Neural cell (in vitro differentiated cells): ENCODE data around the gene PFKP. TPM values are rescaled to one million over a fixed set of nuclear protein-coding genes. Genes with fewer than 3 reads are reported as not detected.

ENCODE experiments used
- H2AFZ ChIP-seq: fragments of 200-600, 300-800 bp; sonication (generic), shearing (Covaris generic); 2 replicates; pipeline ENCODE4 v1.6.0; 2014; ENCODE audit warnings: low read depth, mild to moderate bottlenecking, antibody characterized with exemption, low read length, moderate library complexity
- H3F3A ChIP-seq: fragments of 200-600 bp; shearing (Covaris generic); 2 replicates; pipeline ENCODE4 v1.6.1; 2016; ENCODE audit warnings: mild to moderate bottlenecking, moderate library complexity, mixed read lengths, antibody characterized with exemption, low read length; ENCODE audit not compliant: insufficient read depth, poor library complexity, severe bottlenecking
- H3K27ac ChIP-seq: fragments of 200-600, 300-800 bp; sonication (generic), shearing (Covaris generic); 2 replicates; pipeline ENCODE4 v1.5.1; 2014; ENCODE audit warnings: mild to moderate bottlenecking, low read length, moderate library complexity
- H3K27me3 ChIP-seq: fragments of 300-800, 200-600 bp; sonication (generic), shearing (Covaris generic); 2 replicates; pipeline ENCODE4 v1.6.0; 2014; ENCODE audit warnings: mild to moderate bottlenecking, low read depth, low read length, moderate library complexity; ENCODE audit not compliant: insufficient read depth
- H3K36me3 ChIP-seq: fragments of 300-800, 200-600 bp; sonication (generic), shearing (Covaris generic); 2 replicates; pipeline ENCODE4 v1.5.1; 2014; ENCODE audit warnings: mild to moderate bottlenecking, antibody characterized with exemption, low read length, moderate library complexity; ENCODE audit not compliant: insufficient read depth
- H3K4me2 ChIP-seq: fragments of 300-800, 200-600 bp; sonication (generic), shearing (Covaris generic); 2 replicates; pipeline ENCODE4 v1.6.0; 2014; ENCODE audit warnings: mild to moderate bottlenecking, low read length
- H3K4me3 ChIP-seq: fragments of 300-800, 200-600 bp; sonication (generic), shearing (Covaris generic); 2 replicates; pipeline ENCODE4 v1.5.1; 2014; ENCODE audit warnings: mild to moderate bottlenecking, low read length, moderate library complexity
- H3K79me2 ChIP-seq: fragments of 200-600 bp; shearing (Covaris generic); replicated peaks from 2 replicates; pipeline ENCODE4 v1.6.0; 2014; ENCODE audit warnings: mild to moderate bottlenecking, low read length, moderate library complexity; ENCODE audit not compliant: insufficient read depth
- H3K9ac ChIP-seq: fragments of 300-800, 200-600 bp; sonication (generic), shearing (Covaris generic); 2 replicates; pipeline ENCODE4 v1.6.1; 2016; ENCODE audit warnings: mild to moderate bottlenecking, low read length, mixed read lengths
- H3K9me2 ChIP-seq: fragments of 200-600 bp; shearing (Covaris generic); 2 replicates; pipeline ENCODE4 v1.6.1; 2016; ENCODE audit warnings: mild to moderate bottlenecking, low read length, mixed read lengths; ENCODE audit not compliant: insufficient read depth
- H3K9me3 ChIP-seq: fragments of 200-600, 300-800 bp; sonication (generic), shearing (Covaris generic); 2 replicates; pipeline ENCODE4 v1.6.1; 2016; ENCODE audit warnings: mild to moderate bottlenecking, mixed run types, low read length, moderate library complexity, mixed read lengths
- H4K20me1 ChIP-seq: fragments of 200-600 bp; shearing (Covaris generic); 2 replicates; pipeline ENCODE4 v1.6.1; 2016; ENCODE audit warnings: mild to moderate bottlenecking, mixed run types; ENCODE audit not compliant: insufficient read depth
- EP300 ChIP-seq: fragments of 450-650 bp; conservative IDR thresholded peaks from 2 replicates; pipeline ENCODE4 v1.6.1; 2014; ENCODE audit warnings: antibody characterized with exemption, mild to moderate bottlenecking, moderate library complexity; ENCODE audit not compliant: poor library complexity, severe bottlenecking
- EZH2 ChIP-seq: fragments of 200-600, 300-800 bp; shearing (Covaris generic), sonication (generic); IDR thresholded peaks from 2 replicates; pipeline ENCODE4 v1.6.1; 2014; ENCODE audit warnings: antibody characterized with exemption, low read length, borderline replicate concordance, mild to moderate bottlenecking; ENCODE audit not compliant: insufficient read depth, poor library complexity, severe bottlenecking
- MXI1 ChIP-seq: fragments of 450-650 bp; conservative IDR thresholded peaks from 2 replicates; pipeline ENCODE4 v1.6.1; 2014; ENCODE audit warnings: antibody characterized with exemption, mild to moderate bottlenecking; ENCODE audit not compliant: poor library complexity, severe bottlenecking
- POLR2AphosphoS5 ChIP-seq: IDR thresholded peaks from 2 replicates; pipeline ENCODE4 v1.6.1; 2012
- RAD21 ChIP-seq: fragments of 450-650 bp; conservative IDR thresholded peaks from 2 replicates; pipeline ENCODE4 v1.6.1; 2014; ENCODE audit warnings: antibody characterized with exemption, mild to moderate bottlenecking, moderate library complexity
- REST ChIP-seq: IDR thresholded peaks from 2 replicates; pipeline ENCODE4 v1.6.1; 2012; ENCODE audit warnings: borderline replicate concordance
- SMC3 ChIP-seq: fragments of 450-650 bp; conservative IDR thresholded peaks from 2 replicates; pipeline ENCODE4 v1.6.1; 2014; ENCODE audit warnings: antibody characterized with exemption, mild to moderate bottlenecking, moderate library complexity; ENCODE audit not compliant: poor library complexity
- TAF1 ChIP-seq: IDR thresholded peaks from 2 replicates; pipeline ENCODE4 v1.6.1; 2012; ENCODE audit warnings: low read depth
- polyA plus RNA-seq: library from polyadenylated mRNA; depleted of rRNA; stranded (reverse); fragments of >200 nt; gene quantifications from 2 replicates; pipeline ENCODE4 v1.2.3, GENCODE V29; 2014
- TF ChIP-seq, protein P1 (sequence below): fragments of 450-650 bp; IDR thresholded peaks from 2 replicates; pipeline ENCODE4 v1.5.1; 2014; ENCODE audit warnings: antibody characterized with exemption, mild to moderate bottlenecking, moderate library complexity; ENCODE audit not compliant: poor library complexity, severe bottlenecking

PFKP gene
- polyA plus RNA-seq, 1 donor from 2014 or later, result 27.9 TPM

GRCh38 chr10:3067859-3068179 lies 471 bp downstream of the PFKP start:
- H3K79me2 ChIP-seq, result no peaks in the 10 kb centered on the region

DNA sequence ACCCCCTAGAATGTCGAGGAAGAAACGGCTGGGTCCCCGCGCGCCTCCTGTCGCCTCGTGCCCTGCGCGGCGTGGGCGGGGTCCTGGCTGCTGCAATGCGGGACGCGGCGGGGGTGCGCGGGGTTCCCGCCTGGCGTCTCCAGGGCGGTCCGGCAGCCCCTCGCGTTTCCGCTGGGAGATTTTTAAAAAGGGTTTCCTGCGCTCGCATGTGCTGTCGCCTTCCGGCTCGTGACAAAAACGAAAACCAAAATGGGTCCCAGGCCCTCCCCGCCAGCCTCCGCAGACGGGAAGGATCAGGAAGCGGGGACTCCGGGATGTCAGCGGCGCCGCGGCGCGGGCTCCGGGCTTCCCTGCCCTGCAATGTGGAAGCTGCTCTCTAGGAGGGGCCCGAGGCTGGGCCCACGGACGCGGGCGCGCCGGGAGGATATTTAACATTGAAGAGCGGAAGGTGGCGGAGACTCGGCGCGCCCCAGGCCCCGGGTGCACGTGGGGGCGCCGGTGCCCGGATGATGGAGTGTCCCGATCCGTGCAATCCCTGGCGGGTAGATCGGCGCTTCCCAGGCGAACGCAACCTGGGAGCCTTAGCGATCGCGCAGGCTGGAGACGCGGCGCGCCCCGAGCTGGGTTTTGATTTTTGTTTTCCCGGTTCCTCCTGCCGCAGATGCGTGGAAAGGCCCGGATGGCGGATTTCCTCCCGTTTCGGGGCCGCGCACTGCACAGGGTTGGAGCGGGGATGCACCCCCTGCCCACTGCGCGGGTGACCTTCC lies 1.0 kb downstream of the PFKP start:
- peak overlapping the region; percentile 82 for H3K9ac ChIP-seq
- peak overlapping the region; percentile 70 for H3K4me2 ChIP-seq
- peak overlapping the region; percentile 65 for H2AFZ ChIP-seq
- peak overlapping the region; percentile 84 for H3K4me3 ChIP-seq
- H3K36me3 ChIP-seq, result no peaks in the 10 kb centered on the region
- no peaks in the 10 kb centered on the region for H3F3A ChIP-seq
- peaks cover 36% of the 10 kb centered on the region for H3K27me3 ChIP-seq
- no peaks in the 10 kb centered on the region for H3K9me2 ChIP-seq
- H3K79me2 ChIP-seq, result no peaks in the 10 kb centered on the region
- peak overlapping the region; percentile 74 for H3K27ac ChIP-seq
- no peaks in the 10 kb centered on the region for H3K9me3 ChIP-seq
- no peak for TF ChIP-seq EZH2
- TF ChIP-seq REST, result peak; percentile 52
- peak; percentile 77 for TF ChIP-seq MXI1
- peak; percentile 17 for TF ChIP-seq POLR2AphosphoS5
- TF ChIP-seq, protein P1, sequence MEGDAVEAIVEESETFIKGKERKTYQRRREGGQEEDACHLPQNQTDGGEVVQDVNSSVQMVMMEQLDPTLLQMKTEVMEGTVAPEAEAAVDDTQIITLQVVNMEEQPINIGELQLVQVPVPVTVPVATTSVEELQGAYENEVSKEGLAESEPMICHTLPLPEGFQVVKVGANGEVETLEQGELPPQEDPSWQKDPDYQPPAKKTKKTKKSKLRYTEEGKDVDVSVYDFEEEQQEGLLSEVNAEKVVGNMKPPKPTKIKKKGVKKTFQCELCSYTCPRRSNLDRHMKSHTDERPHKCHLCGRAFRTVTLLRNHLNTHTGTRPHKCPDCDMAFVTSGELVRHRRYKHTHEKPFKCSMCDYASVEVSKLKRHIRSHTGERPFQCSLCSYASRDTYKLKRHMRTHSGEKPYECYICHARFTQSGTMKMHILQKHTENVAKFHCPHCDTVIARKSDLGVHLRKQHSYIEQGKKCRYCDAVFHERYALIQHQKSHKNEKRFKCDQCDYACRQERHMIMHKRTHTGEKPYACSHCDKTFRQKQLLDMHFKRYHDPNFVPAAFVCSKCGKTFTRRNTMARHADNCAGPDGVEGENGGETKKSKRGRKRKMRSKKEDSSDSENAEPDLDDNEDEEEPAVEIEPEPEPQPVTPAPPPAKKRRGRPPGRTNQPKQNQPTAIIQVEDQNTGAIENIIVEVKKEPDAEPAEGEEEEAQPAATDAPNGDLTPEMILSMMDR, result peak; percentile 53
- peak; percentile 47 for TF ChIP-seq RAD21
- TF ChIP-seq TAF1, result no peak
- no peaks in the 10 kb centered on the region for H4K20me1 ChIP-seq

More at GRCh38 chr10:3067859-3068179, 471 bp downstream of the PFKP start:
- TF ChIP-seq MXI1, result no peak
- TF ChIP-seq, protein P1, result no peak
- TF ChIP-seq SMC3, result no peak
- TF ChIP-seq TAF1, result no peak
- no peak for TF ChIP-seq POLR2AphosphoS5
- no peak for TF ChIP-seq RAD21
- no peak for TF ChIP-seq EP300
- no peak for TF ChIP-seq EZH2
- TF ChIP-seq REST, result no peak
- H4K20me1 ChIP-seq, result no peaks in the 10 kb centered on the region
- peak overlapping the region; percentile 74 for H3K27ac ChIP-seq
- H3K4me2 ChIP-seq, result peak overlapping the region; percentile 70
- peak overlapping the region; percentile 65 for H2AFZ ChIP-seq
- H3K36me3 ChIP-seq, result no peaks in the 10 kb centered on the region
- peak overlapping the region; percentile 84 for H3K4me3 ChIP-seq
- H3K9me3 ChIP-seq, result no peaks in the 10 kb centered on the region
- peak overlapping the region; percentile 82 for H3K9ac ChIP-seq
- H3K9me2 ChIP-seq, result no peaks in the 10 kb centered on the region
- H3K27me3 ChIP-seq, result peaks cover 36% of the 10 kb centered on the region
- no peaks in the 10 kb centered on the region for H3F3A ChIP-seq
